Measurements from ENCODE around the gene AKR1A1.

GRCh38 chr1:45552331-45552730 is 1.7 kb downstream of the AKR1A1 start:
- TF ChIP-seq REST (IDR thresholded peaks at IDR 0.05; ENCODE audit: insufficient replicate concordance, low read depth) = no peak
- TF ChIP-seq, protein P1, sequence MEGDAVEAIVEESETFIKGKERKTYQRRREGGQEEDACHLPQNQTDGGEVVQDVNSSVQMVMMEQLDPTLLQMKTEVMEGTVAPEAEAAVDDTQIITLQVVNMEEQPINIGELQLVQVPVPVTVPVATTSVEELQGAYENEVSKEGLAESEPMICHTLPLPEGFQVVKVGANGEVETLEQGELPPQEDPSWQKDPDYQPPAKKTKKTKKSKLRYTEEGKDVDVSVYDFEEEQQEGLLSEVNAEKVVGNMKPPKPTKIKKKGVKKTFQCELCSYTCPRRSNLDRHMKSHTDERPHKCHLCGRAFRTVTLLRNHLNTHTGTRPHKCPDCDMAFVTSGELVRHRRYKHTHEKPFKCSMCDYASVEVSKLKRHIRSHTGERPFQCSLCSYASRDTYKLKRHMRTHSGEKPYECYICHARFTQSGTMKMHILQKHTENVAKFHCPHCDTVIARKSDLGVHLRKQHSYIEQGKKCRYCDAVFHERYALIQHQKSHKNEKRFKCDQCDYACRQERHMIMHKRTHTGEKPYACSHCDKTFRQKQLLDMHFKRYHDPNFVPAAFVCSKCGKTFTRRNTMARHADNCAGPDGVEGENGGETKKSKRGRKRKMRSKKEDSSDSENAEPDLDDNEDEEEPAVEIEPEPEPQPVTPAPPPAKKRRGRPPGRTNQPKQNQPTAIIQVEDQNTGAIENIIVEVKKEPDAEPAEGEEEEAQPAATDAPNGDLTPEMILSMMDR (IDR thresholded peaks at IDR 0.05; ENCODE audit: insufficient read depth, low read length) = no peak
